ENCODE measurements around the gene TSPAN5.

DNA sequence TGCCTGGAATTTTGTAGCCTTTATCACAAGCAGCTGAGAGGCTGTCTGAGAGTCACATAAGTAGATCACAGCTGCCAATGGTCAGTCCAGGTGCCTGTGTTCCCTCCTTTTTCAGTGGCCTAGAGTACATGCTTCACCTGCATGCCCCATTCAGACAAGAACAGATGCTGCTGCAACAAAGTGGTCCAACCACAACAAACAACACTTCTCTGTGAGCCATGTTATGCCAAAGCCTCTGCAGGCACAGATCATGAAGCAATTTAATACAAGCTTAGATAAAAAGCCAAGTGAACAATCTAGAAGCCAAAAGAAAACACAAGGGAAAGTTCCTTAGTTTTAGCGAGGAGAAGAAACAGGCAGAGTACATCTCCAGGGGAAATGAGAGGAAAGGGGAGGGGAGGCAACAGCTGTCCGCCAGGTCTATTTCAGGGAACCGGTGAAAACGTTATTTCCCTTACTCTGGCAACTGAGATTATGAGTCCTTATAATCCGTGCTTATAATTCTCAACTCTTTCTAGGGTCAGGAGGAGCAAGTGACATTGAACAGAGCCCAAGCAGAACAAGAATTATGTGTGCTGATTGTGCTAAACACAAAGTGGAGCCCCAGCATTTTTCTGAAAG lies 92.6 kb downstream of the TSPAN5 start:
- TF ChIP-seq, protein P1, sequence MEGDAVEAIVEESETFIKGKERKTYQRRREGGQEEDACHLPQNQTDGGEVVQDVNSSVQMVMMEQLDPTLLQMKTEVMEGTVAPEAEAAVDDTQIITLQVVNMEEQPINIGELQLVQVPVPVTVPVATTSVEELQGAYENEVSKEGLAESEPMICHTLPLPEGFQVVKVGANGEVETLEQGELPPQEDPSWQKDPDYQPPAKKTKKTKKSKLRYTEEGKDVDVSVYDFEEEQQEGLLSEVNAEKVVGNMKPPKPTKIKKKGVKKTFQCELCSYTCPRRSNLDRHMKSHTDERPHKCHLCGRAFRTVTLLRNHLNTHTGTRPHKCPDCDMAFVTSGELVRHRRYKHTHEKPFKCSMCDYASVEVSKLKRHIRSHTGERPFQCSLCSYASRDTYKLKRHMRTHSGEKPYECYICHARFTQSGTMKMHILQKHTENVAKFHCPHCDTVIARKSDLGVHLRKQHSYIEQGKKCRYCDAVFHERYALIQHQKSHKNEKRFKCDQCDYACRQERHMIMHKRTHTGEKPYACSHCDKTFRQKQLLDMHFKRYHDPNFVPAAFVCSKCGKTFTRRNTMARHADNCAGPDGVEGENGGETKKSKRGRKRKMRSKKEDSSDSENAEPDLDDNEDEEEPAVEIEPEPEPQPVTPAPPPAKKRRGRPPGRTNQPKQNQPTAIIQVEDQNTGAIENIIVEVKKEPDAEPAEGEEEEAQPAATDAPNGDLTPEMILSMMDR (IDR thresholded peaks at IDR 0.05): no peak
- TF ChIP-seq POLR2A (IDR thresholded peaks at IDR 0.05): no peak

All from breast epithelium (tissue), 3 donors.